Measurements from ENCODE around the gene NADK. TPM values are rescaled to one million over a fixed set of nuclear protein-coding genes. Genes with fewer than 3 reads are reported as not detected.

Gene NADK
- total RNA-seq, 2 donors from 2014 or later, result 60.0 to 63.5 TPM

- intact Hi-C loops (cut with DNase I), result loop anchor here in 1 of 2 donors (10.0 kb wide), 1 partner anchor 106 kb away; the partner anchor contains the start of gene GNB1
- DNase-seq (ENCODE audit: low spot score), result no peak
Measured at GRCh38 chr1:1788646-1789431, 10.6 kb upstream of the NADK start.

GRCh38 chr1:1788136-1788535 lies 9.9 kb upstream of the NADK start:
- intact Hi-C loops (cut with DNase I), result loop anchor here in 1 of 2 donors (10.0 kb wide), 1 partner anchor 107 kb away; the partner anchor contains the start of gene GNB1
- no peak for DNase-seq (ENCODE audit: low spot score)

DNA sequence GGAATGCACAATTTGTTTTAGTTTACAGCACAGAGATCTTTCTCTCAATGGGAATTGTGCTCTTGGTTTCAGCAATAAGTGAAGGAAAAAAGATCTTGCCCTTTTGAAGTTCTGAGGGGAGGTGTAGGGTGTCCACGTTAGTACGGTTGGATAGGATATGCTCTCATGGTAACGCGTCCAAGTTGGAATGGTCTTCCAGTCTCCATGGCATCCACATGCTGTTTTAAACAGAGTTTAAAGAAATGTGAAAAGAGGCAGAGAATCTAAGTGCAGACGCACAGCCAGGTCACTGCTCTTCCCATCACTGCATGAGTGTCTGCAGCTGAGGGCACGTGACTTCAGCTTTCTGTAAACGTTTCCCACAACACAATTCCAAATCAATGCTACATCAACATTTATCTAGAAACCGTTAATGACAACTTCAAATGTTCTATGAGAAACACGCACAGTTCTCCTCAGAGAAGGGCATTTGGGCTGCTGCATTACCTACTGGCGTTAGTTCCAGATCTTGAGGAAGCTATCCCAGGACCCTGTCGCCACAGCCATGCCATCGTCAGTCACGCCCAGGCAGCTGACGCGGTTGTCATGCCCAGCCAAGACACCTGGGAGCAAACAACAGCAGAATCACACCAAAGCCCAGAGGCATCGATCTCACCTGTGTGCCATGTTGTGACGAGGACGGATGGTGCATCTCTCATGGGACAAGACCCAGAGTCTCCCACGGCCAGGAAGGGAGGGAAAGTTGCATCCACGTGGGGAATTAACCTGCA lies 8.8 kb upstream of the NADK start:
- intact Hi-C loops (cut with DNase I), result loop anchor here in 1 of 2 donors (10.0 kb wide), 1 partner anchor 108 kb away; the partner anchor contains the start of gene GNB1
- no peak for DNase-seq (ENCODE audit: low spot score)

GRCh38 chr1:1785666-1786065 lies 7.4 kb upstream of the NADK start:
- intact Hi-C loops (cut with DNase I), result loop anchor here in 1 of 2 donors (10.0 kb wide), 1 partner anchor 109 kb away; the partner anchor contains the start of gene GNB1
- DNase-seq (ENCODE audit: low spot score), result no peak

GRCh38 chr1:1784933-1785332 lies 6.7 kb upstream of the NADK start:
- intact Hi-C loops (cut with DNase I), result loop anchor here in 1 of 2 donors (5.0 to 10.0 kb wide), 2 partner anchors 110 to 517 kb away; partner anchors contain the start of gene GNB1
- no peak for DNase-seq (ENCODE audit: low spot score)

- intact Hi-C loops (cut with DNase I), result loop anchor here in 1 of 2 donors (5.0 to 10.0 kb wide), 2 partner anchors 111 to 519 kb away; partner anchors contain the start of gene GNB1
- no peak for DNase-seq (ENCODE audit: low spot score)
Measured at GRCh38 chr1:1783320-1783719, 5.0 kb upstream of the NADK start.

DNA sequence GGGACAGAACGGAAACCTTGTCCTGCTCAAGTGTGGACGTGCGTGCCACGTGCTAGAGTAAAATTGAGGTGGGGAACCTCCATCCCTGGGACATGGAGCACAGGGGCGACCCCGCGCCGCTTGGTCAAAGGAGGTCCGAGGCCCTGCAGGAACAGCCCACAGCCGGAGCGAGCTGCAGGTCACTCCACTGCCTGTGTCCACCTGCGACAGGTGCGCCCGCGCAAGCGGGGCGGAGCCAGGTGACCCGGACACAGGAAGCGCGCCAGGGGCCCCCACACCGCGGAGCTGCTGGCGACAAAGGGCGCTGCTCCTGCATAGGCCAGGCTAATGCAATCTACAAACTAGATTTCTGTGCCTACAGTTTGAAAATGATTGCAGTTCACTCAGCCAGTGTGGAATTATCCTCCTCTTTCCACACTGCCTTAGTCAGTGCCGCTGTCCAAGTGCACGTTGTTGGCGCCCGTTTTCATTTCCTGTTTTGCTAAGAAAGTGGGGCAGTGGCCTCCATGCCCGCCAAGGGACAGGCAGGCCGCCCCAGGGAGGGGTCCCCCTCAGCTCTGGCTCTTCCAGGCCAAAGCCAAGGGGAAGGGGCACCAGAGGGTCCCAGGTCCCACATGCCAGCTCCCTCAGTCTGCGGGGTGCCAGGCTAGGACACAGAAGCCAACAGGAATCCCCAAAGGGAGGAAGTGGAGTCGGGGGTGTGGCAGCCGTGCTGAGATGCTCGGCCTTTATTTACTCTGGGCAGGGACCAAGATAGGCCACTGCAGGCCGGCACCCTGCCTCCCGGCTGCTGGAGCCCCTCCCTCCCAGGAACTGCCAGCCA lies 4.3 kb upstream of the NADK start:
- peak; percentile 90 for DNase-seq (ENCODE audit: low spot score)
- intact Hi-C loops (cut with DNase I), result loop anchor here in 1 of 2 donors (5.0 to 10.0 kb wide), 2 partner anchors 112 to 520 kb away; partner anchors contain the start of gene GNB1

DNA sequence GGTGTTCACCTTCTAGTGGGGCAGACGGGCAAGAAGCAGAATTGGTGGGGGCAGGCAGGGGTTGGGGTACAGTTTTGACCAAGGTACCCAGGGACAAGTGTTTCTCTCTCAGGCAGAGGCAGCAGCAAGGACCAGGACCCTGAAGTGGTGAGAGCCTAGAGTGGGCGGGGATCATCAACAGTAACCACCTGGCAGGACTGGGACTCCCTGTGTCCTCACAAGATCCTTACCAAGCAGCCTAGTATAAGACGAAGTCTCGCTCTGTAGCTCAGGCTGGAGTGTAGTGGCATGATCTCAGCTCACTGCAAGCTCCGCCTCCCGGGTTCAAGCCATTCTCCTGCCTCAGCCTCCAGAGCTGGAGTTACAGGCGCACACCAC lies 3.2 kb upstream of the NADK start:
- DNase-seq (ENCODE audit: low spot score), result no peak
- intact Hi-C loops (cut with DNase I), result loop anchor here in 1 of 2 donors (5.0 to 10.0 kb wide), 2 partner anchors 113 to 521 kb away; partner anchors contain the start of gene GNB1

GRCh38 chr1:1780598-1781525 lies 2.6 kb upstream of the NADK start:
- DNase-seq (ENCODE audit: low spot score), result no peak
- intact Hi-C loops (cut with DNase I), result loop anchor here in 1 of 2 donors (5.0 to 10.0 kb wide), 2 partner anchors 114 to 521 kb away; partner anchors contain the start of gene GNB1

DNA sequence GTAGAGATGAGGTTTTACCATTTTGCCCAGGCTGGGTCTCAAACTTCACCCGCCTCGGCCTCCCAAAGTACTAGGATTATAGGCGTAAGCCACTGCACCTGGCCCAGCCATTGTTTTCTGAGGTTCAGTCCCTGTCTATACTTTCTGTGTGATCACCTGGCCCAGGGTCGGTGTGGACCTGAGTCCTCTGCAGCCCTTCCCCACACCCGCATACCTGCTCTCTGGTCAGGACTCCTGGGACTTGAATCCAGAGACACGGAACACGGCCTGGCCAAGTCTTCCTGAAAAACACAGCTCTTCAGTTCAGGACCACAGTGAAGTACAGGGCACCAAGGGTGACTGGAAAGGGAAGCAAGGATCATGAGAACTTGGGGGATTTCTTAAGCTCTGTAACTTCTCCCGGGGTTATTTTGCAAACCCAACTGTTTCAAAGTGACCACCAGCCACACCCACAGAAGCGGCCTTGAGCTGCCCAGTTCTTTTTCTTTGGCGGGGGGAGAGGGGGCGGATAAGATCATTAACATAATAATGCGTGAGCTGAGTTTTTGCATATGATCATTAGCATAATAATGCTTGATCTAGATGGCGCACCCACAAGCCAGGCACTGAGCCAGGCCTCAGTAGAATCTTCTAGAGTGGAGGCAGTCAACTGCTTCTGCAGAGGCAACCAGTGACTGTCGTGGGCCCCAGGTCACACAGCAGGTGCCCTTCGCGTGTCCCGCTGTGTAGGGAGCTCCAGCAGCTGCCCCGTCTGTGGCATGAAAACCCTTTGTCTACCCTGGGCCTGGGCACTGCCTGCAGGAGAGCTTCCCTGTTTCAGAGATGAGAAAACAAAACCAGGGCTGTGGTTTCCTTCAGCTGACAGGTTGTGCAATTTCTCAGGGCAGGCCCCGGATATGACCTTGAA lies 1.7 kb upstream of the NADK start:
- intact Hi-C loops (cut with DNase I), result loop anchor here in 1 of 2 donors (5.0 to 10.0 kb wide), 2 partner anchors 115 to 522 kb away; partner anchors contain the start of gene GNB1
- DNase-seq (ENCODE audit: low spot score), result peak; percentile 88

DNA sequence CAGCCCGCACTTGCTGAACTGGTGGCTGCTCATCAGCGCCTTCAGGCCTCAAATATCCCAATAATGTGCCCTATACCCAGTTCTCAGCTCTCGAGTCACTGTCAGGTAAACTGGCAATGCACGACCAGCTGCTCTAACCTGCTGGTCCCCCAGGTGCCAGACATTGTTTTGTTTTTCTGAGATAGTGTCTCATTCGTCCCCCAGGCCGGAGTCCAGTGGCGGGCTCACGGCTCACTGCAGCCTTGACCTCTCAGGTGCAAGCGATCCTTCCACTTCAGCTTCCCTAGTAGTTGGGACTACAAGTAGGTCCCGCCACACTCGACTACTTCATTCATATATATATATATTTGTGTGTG lies 1.0 kb upstream of the NADK start:
- intact Hi-C loops (cut with DNase I), result no loop called here
- no peak for DNase-seq (ENCODE audit: low spot score)

- intact Hi-C loops (cut with DNase I), result no loop called here
- peak; percentile 95 for DNase-seq (ENCODE audit: low spot score)
Measured at GRCh38 chr1:1778663-1779319, 521 bp upstream of the NADK start.

DNA sequence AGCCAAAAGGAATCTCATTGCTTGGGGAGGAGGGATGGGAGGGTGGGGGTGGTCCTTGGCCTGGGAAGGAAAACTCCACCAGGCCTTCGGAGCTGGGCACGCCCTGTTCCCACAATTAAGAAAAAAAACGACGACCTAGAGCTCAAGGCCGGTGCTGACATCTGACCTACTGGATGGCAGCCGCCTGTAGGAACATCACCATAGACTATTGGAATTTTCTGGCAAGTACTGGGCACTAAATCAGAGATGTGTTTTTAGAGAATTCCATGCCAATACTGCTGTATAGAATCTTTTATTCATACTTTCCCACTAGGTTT lies 729 bp downstream of the NADK start:
- intact Hi-C loops (cut with DNase I), result no loop called here

DNA sequence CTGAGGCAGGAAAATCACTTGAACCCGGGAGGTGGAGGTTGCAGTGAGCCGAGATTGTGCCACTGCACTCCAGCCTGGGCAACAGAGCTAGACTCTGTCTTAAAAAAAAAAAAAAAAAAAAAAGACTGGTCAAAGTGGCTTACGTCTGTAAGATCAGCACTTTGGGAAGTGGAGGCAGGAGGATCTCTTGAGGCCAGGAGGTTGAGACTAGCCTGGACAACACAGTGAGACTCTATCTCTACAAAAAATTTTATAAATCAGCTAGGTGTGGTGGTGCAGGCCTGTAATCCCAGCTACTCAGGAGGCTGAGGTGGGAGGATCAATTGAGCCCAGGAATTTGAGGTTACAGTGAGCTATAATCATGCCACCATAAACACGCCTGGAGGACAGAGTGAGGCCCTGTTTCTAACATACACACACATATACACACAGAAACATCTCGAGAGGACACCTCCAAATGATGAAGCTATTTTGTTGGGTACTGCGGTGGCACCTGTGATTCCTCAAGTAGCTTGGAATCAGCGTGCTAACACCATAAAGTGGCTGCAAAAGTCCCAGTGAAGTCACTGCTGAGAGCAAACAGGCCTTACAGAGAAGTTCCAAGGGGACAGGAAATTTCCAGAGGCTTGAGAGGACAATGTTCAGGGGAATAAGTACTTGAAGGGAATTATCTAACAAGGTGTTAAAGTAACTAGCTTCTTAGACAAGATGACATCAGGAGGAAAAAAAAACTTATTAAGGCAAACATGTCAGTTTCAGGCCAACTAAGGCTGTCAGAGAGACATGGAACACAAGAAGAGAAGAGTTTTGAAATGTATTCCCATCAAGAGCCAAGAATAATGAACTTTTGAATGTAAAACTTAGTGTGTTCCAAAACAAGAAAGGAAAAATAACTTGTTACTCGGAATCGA lies 1.3 kb downstream of the NADK start:
- DNase-seq (ENCODE audit: low spot score), result no peak
- intact Hi-C loops (cut with DNase I), result no loop called here

More for the DNA sequence above, 729 bp downstream of the NADK start:
- no peak for DNase-seq (ENCODE audit: low spot score)

All from posterior vena cava (tissue), 2 donors.